GM15510 (cell line): Measurements from ENCODE around the gene ZNF529.

Experiments used
- POLR2A ChIP-seq: IDR thresholded peaks from 3 replicates; pipeline ENCODE4 v1.6.1; 2011; ENCODE audit warnings: borderline replicate concordance; ENCODE audit not compliant: insufficient read length; ENCODE audit errors: extremely low read depth

Gene ZNF529

GRCh38 chr19:36573020-36573894 lies at the start of gene ZNF529:
TSS of gene ZNF529 (minus strand) at chr19:36573292. CDS start at chr19:36572346, 946 bp downstream.
- TF ChIP-seq POLR2A: peak; percentile 86

- TF ChIP-seq POLR2A: no peak
These were observed 32.9 kb upstream of the ZNF529 start for GRCh38 chr19:36605877-36606478.

- TF ChIP-seq POLR2A: peak; percentile 72
These were observed 32.2 kb upstream of the ZNF529 start, which contains the start of gene ZNF382 for GRCh38 chr19:36605101-36605876. TSS of gene ZNF382 (plus strand) at chr19:36605313. CDS start at chr19:36609915, 4,602 bp downstream.

GRCh38 chr19:36604656-36605100 lies 31.6 kb upstream of the ZNF529 start:
- no peak for TF ChIP-seq POLR2A

- TF ChIP-seq POLR2A: no peak
These were observed 6.2 kb upstream of the ZNF529 start for GRCh38 chr19:36579255-36579654.

- no peak for TF ChIP-seq POLR2A
These were observed 4.3 kb upstream of the ZNF529 start for GRCh38 chr19:36577271-36577996.

- TF ChIP-seq POLR2A: no peak
These were observed 1.6 kb upstream of the ZNF529 start for GRCh38 chr19:36574741-36575140.

GRCh38 chr19:36573895-36574720 lies 1.0 kb upstream of the ZNF529 start:
- TF ChIP-seq POLR2A: no peak

- TF ChIP-seq POLR2A: no peak
These were observed 486 bp downstream of the ZNF529 start for GRCh38 chr19:36572593-36573019.

- no peak for TF ChIP-seq POLR2A
These were observed 8.7 kb downstream of the ZNF529 start for GRCh38 chr19:36564391-36564790.

GRCh38 chr19:36547001-36547732 lies 25.9 kb downstream of the ZNF529 start:
- no peak for TF ChIP-seq POLR2A

GRCh38 chr19:36528921-36529518 lies 44.1 kb downstream of the ZNF529 start:
- no peak for TF ChIP-seq POLR2A

- peak; percentile 62 for TF ChIP-seq POLR2A
These were observed 44.7 kb downstream of the ZNF529 start, which contains the start of gene ZNF260 for GRCh38 chr19:36528194-36528920. TSS of gene ZNF260 (minus strand) at chr19:36528271. CDS start at chr19:36515238, 13,033 bp downstream.

GRCh38 chr19:36527873-36528193 lies 45.3 kb downstream of the ZNF529 start:
- no peak for TF ChIP-seq POLR2A
